Muscle of back (tissue), 11 donors: ENCODE measurements around the gene PTCH2. TPM values are rescaled to one million over a fixed set of nuclear protein-coding genes. Genes with fewer than 3 reads are reported as not detected.
"Not testable (repeated sequence)": the region's sequence is repeated elsewhere in the genome, so short reads cannot be mapped to it uniquely, and the experiment has no call there.

Experiments used
- DNase-seq, 3 donors: peaks; one replicate each; pipeline versions ENCODE4 v3.0.0 to v3.0.0-alpha.2; 2013
- polyA plus RNA-seq, 10 donors: library from polyadenylated mRNA; unstranded; fragments of 120-200 nt; gene quantifications; one replicate each; pipeline ENCODE4 v1.2.1, GENCODE V29; 2013; ENCODE audit not compliant: insufficient read length in 10 of 10

Gene PTCH2
- polyA plus RNA-seq, 10 donors = 5.4 to 18.9 (median 8.8) TPM

- DNase-seq = no peak
These were observed 39.5 kb downstream of the PTCH2 start for GRCh38 chr1:44803312-44804095.

DNA sequence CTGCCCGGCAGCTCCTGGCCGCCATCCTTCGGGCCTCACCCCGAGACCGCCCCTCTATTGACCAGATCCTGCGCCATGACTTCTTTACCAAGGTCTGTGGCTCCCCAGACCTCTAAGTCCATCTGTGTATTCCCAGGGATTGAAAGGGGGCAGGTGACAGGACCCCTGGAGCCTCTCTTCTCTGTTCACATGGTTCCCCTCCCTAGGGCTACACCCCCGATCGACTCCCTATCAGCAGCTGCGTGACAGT, 40.1 kb downstream of the PTCH2 start:
- no peak for DNase-seq

GRCh38 chr1:44802306-44803061, 40.6 kb downstream of the PTCH2 start:
- DNase-seq = peak in 1 of 3 donors; percentile 62

- DNase-seq = peak in 1 of 3 donors; percentile 45
These were observed 41.4 kb downstream of the PTCH2 start for GRCh38 chr1:44801491-44802305.

DNA sequence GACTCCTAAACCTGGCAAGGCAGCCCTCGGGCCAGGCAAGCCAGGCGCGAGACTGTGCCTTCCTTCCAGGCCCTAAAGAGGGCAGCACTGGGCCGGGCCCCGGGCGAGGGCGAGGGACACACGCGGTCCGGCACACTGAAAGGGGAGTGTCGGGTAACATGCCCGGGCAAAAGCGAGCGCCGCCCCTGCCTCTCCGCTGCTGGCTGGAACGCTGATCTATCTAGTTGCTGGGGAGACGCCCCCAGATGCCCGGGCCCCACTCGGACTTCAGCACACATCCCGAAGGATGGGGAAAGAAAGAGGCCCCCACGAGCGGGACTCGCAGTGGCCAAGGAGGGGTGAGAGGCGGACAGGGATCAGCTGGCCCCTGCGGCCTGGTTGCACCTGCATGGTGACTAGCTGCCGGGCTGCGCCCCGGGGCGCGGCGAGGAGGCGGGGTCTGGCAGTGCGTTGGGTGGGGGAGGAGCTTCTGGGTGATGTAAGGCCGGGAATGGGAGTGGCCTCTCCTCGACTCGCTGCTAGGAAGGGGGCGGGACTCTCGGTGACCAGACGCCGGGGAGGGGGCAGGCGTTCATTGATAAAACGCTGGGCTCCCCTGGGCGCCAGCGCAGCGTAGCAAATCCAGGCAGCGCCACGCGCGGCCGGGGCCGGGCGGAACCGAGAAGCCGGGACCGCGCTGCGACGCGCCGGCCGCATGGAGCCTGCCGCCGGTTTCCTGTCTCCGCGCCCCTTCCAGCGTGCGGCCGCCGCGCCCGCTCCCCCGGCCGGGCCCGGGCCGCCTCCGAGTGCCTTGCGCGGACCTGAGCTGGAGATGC, 43.1 kb downstream of the PTCH2 start, which contains the start of gene PLK3:
Gene PLK3 (plus strand): TSS at position 608 of the 815 bp plus-strand sequence. CDS start 87 bp downstream, at position 695.
- DNase-seq = peak; percentile 98 to 99 (median 98)

GRCh38 chr1:44798481-44799365, 44.3 kb downstream of the PTCH2 start:
- no peak for DNase-seq

GRCh38 chr1:44797886-44798285, 45.2 kb downstream of the PTCH2 start:
- DNase-seq = not testable (repeated sequence)

DNA sequence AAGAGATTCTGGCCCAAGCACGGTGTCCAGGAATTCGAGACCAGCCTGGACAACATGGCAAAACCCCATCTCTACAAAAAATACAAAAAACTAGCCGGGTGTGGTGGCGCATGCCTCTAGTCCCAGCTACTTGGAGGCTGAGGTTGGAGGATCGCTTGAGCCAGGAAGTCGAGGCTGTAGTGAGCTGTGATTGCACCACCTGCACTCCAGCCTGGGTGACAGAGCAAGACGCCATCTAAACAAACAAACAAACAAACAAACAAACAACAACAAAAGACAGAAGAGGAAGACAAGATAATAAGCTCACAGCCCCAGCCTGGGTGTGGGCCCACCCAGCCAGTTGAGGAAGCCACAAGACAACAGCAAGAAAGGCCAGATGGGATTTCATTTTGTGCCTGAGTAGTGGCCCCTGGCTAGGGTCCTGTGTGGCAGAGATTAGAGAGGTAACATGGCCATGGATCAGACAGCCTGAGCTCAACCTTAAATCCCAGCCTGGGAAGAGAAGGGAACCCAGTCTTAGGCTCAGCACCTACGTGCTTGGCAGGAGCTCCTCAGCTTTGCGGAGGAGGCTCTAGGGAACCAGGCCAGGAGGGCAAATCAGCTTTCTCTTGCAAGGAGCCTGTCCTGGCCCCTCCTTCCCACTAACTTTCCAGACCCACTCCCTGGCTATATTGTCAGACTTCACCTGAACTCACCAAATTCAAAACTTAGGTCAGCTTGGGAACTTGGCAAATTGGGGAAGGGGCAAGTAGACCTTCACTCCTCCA, 50.1 kb downstream of the PTCH2 start:
- no peak for DNase-seq

GRCh38 chr1:44790968-44791801, 51.9 kb downstream of the PTCH2 start:
- peak in 1 of 3 donors; percentile 48 for DNase-seq

DNA sequence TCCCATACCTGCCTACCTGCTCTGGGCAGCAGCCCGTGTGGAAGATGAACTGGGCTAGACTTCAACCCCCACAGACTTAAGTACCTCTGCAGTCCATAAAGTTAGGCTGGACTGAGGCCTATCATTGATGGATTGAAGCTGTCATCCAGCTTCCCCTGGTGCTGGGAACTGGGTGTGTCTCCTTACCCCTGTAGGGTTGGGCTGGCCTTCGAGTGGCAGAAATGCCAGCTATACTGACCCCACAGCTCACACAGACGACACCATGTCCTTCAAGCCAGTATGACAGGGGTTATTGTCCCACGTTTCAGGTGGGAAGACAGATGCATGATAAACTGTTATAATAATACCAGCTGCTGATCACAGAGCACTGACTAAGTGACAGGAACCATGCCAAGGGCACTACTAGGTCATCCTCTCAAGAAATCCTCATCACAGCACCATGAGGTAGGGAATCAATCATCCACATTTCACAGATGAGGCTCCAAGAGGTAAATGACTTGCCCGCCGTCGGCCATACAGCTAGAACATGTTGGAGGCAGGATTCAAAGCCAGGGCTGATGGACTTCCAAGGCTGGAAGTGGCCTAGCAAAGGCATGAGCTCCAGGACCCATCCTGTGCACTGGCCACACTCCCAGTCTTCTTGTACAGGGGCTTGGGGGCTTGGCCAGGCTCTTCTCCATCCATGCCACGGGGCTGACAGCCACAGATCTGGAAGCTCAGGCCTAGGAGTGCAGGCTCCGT, 54.8 kb downstream of the PTCH2 start, which contains the start of gene BEST4:
Gene BEST4 (minus strand): TSS at position 51 of the 741 bp plus-strand sequence. CDS start 465 bp downstream, outside the sequence.
- no peak for DNase-seq

- DNase-seq = no peak
These were observed 55.5 kb downstream of the PTCH2 start for GRCh38 chr1:44787506-44787905.

- DNase-seq = no peak
These were observed 56.1 kb downstream of the PTCH2 start for GRCh38 chr1:44786841-44787426.

DNA sequence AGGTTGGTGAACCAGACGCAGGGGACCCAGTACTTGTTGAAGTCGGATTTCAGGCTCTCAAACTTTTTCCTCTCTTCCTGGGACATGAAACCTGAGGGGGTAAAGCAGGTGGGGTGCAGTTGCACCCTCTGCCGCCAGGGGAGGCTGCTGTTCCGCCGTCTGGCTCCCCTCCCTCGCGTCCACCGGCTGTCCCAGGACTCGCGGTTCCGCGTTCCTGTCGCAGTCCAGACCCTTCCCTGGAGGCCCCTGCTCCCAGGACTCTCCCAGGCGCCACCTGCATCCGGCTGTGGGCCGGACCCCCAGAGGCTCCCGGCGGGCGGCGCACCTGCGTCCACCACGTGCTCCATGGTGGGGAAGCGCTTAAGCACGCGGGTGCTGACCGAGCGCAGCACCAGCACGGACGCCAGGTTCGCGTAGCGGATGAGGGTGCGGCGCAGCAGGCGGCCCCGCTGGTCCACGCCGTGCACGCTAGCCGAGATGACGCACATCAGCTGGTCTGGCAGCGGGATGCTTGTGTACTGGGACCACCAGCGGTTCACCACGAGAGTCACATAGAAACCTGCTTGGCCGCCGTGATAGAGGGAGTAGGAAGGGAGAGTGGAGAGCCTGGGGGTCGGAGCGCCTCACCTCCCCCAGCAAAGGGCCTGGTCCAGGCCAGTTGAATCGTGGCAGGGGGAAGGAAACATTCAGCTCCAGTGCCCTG, 56.8 kb downstream of the PTCH2 start:
- DNase-seq = peak in 1 of 3 donors; percentile 90

DNA sequence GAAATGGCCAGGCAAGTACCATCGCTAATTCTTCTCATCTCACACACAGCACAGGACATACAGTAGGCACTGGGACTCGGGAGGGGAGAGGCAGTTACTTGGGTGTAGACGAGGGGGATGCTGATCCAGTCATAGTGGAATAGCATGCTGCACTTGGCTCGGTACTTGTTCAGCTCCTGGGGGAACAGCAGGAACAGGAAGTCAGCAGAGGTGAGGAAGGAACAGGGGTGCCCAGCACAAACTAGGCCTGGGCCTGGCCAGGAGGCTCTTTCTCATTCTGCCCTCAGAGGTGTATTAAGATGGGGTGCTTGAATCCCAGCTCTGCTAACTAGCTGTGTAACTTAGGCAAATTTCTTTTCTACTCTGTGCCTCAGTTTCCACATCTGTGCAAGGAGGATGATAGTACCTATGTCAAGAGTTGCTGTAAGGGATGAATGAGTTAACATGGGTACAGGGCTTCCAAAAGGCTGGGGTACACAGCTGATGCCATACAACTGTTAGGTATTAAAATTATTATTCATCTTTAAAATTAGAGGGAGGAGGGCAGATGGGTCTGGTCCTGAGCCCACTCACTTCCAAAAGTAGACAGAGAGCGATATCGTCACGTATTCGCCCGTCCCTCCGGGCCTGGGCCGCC, 57.4 kb downstream of the PTCH2 start:
- DNase-seq = no peak

DNA sequence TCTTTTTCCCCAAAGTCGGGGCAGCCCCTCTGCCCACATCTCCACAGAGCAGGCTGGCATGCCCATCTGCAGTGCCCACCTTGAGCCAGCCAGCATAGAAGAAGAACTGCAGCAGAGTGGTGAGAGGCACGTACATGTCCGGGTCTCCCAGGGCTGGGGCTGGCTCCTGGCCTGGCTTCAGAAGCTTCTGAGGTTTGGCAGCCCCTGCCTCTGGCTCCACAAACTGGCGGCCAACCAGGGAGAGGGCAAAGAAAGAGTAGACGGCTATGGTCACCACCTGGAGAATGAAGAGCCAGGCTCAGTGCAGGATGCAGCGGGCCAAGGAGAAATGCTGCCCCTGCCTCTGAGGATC, 58.0 kb downstream of the PTCH2 start:
- no peak for DNase-seq
